Upper lobe of right lung (tissue), 1 donor: Measurements from ENCODE around the gene ERC2. TPM values are rescaled to one million over a fixed set of nuclear protein-coding genes. Genes with fewer than 3 reads are reported as not detected.

ENCODE experiments used
- ATAC-seq: fragments of 200-7000 bp; cut with Tn5 transposase; one replicate; pipeline ENCODE4 v1.9.1; 2020; ENCODE audit warnings: mild to moderate bottlenecking, moderate library complexity
- DNase-seq: peaks from one replicate; pipeline ENCODE4 v3.0.0-alpha.2; 2020
- H3K27ac ChIP-seq: fragments of 200-600 bp; one replicate; pipeline ENCODE4 v1.8.0; 2022
- H3K27me3 ChIP-seq: fragments of 200-600 bp; one replicate; pipeline ENCODE4 v1.8.0; 2022; ENCODE audit warnings: mild to moderate bottlenecking
- H3K36me3 ChIP-seq: fragments of 200-600 bp; one replicate; pipeline ENCODE4 v1.8.0; 2022
- H3K4me1 ChIP-seq: fragments of 200-600 bp; one replicate; pipeline ENCODE4 v1.8.0; 2022
- H3K4me3 ChIP-seq: fragments of 200-600 bp; one replicate; pipeline ENCODE4 v1.8.0; 2022; ENCODE audit warnings: mild to moderate bottlenecking
- H3K9me3 ChIP-seq: fragments of 200-600 bp; one replicate; pipeline ENCODE4 v1.8.0; 2022
- CTCF ChIP-seq: fragments of 200-600 bp; IDR thresholded peaks from one replicate; pipeline ENCODE4 v1.8.0; 2022; ENCODE audit warnings: antibody characterized with exemption
- intact Hi-C: fragments of 100-400 bp; cut with DNase I; formaldehyde crosslinking; loops from one replicate; pipeline ENCODE4 v1.11.0; 2022
- total RNA-seq: library from RNA; stranded (reverse); fragmentation: NEBNext Ultra II Directional; extraction: Animal tissue kit (Norgen Biotek cat#: 25700); gene quantifications from one replicate; pipeline ENCODE4 v1.2.1, GENCODE V29; 2021
- donor health status: DM: no; HTN: yes; CAD: no; lungs with severe emphysema.

Gene ERC2
- total RNA-seq, 1 donor from 2014 or later: 1.4 TPM

- no peak for ATAC-seq
- H3K9me3 ChIP-seq: no peaks in the 10 kb centered on the region
- H3K36me3 ChIP-seq: no peaks in the 10 kb centered on the region
- no peaks in the 10 kb centered on the region for H3K27me3 ChIP-seq
- intact Hi-C loops: no loop called here
- DNase-seq: no peak
- H3K4me3 ChIP-seq: no peak overlapping the region
- no peak for TF ChIP-seq CTCF
- peaks cover 3% of the 10 kb centered on the region for H3K4me1 ChIP-seq
- no peak overlapping the region for H3K27ac ChIP-seq
Observed at GRCh38 chr3:56001537-56001936, 466.7 kb downstream of the ERC2 start.

GRCh38 chr3:55989366-55989765, 478.9 kb downstream of the ERC2 start:
- no peak overlapping the region for H3K4me3 ChIP-seq
- no peaks in the 10 kb centered on the region for H3K9me3 ChIP-seq
- no peak for DNase-seq
- no peaks in the 10 kb centered on the region for H3K27me3 ChIP-seq
- ATAC-seq: no peak
- H3K36me3 ChIP-seq: no peaks in the 10 kb centered on the region
- intact Hi-C loops: no loop called here
- no peak overlapping the region for H3K27ac ChIP-seq
- TF ChIP-seq CTCF: no peak
- H3K4me1 ChIP-seq: no peaks in the 10 kb centered on the region

GRCh38 chr3:55988905-55989304, 479.4 kb downstream of the ERC2 start:
- Histone ChIP-seq H3K9me3 (no peaks in the 10 kb centered on the region), H3K27ac (no peak overlapping the region), H3K4me3 (no peak overlapping the region), H3K36me3 (no peaks in the 10 kb centered on the region), H3K4me1 (no peaks in the 10 kb centered on the region), H3K27me3 (no peaks in the 10 kb centered on the region)
- no peak for TF ChIP-seq CTCF
- no peak for DNase-seq
- intact Hi-C loops: no loop called here
- ATAC-seq: no peak

GRCh38 chr3:55984626-55985025, 483.6 kb downstream of the ERC2 start:
- Histone ChIP-seq H3K9me3 (no peaks in the 10 kb centered on the region), H3K4me3 (no peak overlapping the region), H3K36me3 (no peaks in the 10 kb centered on the region), H3K4me1 (no peaks in the 10 kb centered on the region), H3K27me3 (no peaks in the 10 kb centered on the region), H3K27ac (no peak overlapping the region)
- no peak for TF ChIP-seq CTCF
- ATAC-seq: no peak
- no peak for DNase-seq
- intact Hi-C loops: no loop called here

GRCh38 chr3:55978953-55979352, 489.3 kb downstream of the ERC2 start:
- no peak overlapping the region for H3K27ac ChIP-seq
- intact Hi-C loops: no loop called here
- H3K9me3 ChIP-seq: no peaks in the 10 kb centered on the region
- TF ChIP-seq CTCF: no peak
- ATAC-seq (no peak), DNase-seq (no peak)
- H3K27me3 ChIP-seq: no peaks in the 10 kb centered on the region
- H3K4me3 ChIP-seq: no peak overlapping the region
- no peaks in the 10 kb centered on the region for H3K4me1 ChIP-seq
- no peaks in the 10 kb centered on the region for H3K36me3 ChIP-seq

- DNase-seq (no peak), ATAC-seq (no peak)
- no peaks in the 10 kb centered on the region for H3K4me1 ChIP-seq
- no peaks in the 10 kb centered on the region for H3K27me3 ChIP-seq
- TF ChIP-seq CTCF: no peak
- H3K27ac ChIP-seq: no peak overlapping the region
- intact Hi-C loops: no loop called here
- H3K36me3 ChIP-seq: no peaks in the 10 kb centered on the region
- H3K9me3 ChIP-seq: no peaks in the 10 kb centered on the region
- no peak overlapping the region for H3K4me3 ChIP-seq
Observed at GRCh38 chr3:55974421-55975165, 493.7 kb downstream of the ERC2 start.
